ENCODE measurements around the gene TRPM1.
"Not testable (repeated sequence)": the region's sequence is repeated elsewhere in the genome, so short reads cannot be mapped to it uniquely, and the experiment has no call there.

The TRPM1 gene

DNA sequence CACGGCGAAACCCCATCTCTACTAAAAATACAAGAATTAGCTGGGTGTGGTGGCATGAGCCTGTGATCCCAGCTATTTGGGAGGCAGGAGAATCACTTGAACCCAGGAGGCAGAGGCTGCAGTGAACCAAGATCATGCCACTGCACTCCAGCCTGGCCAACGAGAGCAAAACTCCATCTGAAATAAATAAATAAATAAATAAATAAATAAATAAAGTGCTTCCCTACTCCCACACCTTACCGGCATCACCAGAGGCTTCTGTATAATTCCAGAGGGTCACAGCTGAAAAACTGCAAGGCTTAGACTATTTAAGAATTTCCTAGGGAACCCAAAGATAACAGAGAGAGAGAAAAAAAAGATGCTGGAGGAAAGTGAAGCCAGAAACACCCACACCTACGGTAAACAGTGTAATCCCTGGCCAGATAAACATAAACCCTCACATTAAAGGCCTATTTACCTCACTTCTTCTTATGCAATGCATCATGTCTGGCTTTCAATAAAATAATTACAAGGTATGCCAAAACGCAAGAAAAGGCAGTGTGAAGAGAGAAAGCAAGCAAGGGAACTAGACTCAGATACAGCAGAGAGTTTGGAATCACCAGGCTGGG lies 15.0 kb upstream of the TRPM1 start:
- no peak for DNase-seq (ENCODE audit: low read depth)

DNA sequence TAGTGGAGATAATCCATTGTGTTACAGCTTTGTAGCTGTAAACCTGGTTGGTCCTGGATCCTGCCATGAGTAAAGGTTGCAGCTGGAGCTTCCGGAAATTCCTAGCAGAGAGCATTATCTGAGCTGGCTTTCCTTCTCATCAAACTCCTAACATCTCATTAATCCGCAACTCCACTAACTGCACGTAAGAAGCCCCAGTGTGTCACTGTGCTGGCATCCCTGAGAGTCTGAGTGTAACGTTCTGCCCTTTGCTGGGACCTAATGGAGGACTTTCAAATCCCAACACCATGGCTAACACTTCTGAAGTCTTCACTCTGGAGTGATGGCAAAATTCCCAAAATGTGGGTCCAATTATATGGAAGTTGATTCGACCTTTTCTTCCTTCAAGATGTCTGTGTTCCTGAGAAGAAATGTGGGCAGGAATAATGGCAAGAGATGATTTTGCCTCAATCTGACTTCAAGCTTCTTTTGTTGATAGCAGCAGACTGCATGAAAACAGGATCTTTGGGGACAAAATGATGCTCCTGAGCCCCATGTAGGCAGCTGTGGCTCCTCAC lies 9.6 kb upstream of the TRPM1 start:
- no peak for DNase-seq (ENCODE audit: low read depth)

DNA sequence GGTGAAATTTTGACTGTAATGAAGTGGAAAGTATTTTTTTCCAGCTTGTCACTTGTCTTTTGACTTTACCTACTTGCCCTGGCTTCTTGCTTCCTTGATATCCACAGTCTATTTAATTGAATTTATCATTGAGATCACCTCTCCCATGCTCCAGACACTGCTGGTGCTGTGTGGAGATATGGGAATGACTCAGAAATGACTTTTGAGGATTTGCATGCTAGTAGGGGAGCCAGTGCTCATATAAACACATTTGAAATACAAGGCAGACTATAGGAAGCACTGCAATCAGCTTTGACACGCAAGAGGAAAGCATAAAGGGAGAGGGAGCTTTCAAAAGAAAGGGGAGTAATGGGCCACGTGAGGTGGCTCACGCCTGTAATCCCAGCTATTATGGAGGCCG lies 7.3 kb upstream of the TRPM1 start:
- no peak for DNase-seq (ENCODE audit: low read depth)

DNA sequence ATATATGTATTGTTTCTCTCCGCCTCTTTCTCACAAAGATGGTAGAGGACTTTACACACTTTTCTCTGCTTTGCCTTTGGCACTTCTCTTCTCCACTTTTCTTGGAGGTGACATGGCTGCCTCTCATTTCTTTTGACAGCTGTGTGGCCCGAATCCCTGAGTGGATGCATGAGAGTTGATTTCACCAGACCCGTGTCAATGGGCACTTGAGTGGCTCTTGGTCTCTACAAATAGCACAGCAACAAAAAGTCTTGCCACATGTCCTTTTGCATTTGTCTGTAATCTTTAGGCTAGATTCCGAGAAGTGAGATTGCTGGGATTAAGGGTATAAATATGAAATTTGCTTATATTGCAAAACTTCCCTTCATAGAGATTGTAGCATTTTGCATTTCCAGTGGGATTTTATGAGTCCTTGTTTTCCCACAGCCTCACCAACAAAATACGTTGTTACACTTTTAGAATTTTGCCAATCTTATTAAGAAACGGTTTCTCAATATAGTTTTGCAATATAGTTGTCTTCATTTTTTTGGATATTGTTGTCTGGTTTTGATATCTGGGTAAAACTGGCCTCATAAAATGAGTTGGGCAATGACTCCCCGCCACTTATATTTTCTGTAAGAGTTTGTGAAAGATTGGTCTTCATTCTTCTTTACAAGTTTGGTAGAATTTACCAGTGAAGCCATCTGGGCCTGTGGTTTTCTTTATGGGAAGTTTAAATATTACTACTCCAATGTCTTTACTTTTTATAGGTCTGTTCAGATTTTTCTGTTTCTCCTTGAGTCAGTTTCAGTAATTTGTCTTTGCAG lies 5.2 kb upstream of the TRPM1 start:
- no peak for DNase-seq (ENCODE audit: low read depth)

DNA sequence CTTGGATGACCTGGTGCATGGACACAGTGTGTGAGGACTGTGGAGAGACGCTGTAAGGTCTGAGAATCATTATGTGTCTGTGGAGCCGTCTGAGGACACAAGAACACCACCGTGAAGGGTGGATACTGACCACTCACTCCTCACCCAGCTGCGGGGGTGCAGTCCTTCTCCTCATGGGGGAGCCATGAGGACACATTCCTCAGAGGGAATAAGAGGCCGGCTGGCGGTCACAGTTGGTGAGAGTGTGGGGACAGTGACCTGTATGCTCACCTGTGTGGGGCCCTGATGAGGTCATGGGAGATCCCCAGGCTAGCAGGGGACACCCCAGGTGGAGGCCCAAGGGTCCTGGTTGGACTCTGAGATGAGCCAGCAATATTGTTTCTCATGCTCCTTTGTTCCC lies 2.5 kb upstream of the TRPM1 start:
- no peak for DNase-seq (ENCODE audit: low read depth)

DNA sequence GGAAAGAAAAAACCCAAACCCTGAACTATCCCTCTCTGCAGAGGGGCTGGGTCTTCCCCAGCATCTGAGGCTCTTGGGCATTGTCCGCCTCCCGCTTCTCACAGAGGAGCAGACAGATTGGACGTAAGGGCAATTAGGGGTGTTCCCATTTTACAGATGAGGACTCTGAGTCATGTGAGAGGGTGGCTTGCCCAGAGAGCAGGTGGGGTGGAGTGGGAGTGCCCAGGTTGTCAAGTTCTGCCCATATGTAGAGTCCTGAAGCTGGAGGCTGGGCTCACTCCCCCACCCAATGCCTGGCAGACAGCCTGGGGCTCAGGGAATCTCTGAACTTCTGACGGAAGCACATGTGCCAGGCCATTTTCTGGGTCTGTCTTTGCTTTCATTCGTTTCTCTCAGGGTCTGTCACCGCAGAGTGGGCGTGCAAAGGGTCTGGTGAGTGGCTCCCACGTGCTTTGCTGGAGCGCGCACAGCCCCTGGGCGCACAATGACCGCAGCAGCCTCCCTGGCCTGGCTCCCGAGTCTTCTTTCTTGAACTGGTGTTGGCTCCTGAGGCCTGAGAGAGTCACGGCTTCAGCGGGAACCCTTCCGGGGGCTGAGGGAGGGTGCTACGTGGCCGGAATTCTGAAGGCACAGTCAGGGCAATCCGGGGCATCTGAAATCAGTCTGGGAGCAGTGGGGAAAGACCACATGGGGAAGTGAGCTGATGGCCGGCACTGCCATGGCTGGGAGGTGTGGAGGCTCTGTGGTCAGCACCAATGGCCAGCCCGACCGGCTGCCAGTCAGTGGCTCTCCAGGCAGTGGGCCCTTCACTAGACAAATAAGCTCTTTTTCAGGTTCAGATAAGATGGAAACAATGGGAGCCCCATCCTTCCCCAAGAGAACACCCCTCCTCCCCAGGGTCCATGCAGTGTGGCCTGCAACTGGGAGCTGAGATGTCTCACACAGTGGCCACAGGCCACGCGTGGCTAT lies 1.1 kb upstream of the TRPM1 start:
- no peak for DNase-seq (ENCODE audit: low read depth)

DNA sequence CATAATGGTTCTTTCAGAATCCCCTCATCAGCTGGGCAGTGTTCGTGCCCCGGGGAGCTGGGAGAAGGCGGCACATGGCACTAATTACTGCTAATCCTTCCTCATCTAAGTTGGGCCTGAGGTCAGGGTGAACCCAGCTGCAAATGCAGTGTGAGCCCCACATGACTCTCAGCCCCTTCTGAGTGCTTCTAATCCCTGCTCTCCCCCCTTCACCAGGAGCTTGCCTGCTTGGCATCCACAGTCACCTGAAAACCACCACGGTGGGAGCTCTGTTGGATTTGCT lies 455 bp upstream of the TRPM1 start:
- DNase-seq (ENCODE audit: low read depth), result no peak

DNA sequence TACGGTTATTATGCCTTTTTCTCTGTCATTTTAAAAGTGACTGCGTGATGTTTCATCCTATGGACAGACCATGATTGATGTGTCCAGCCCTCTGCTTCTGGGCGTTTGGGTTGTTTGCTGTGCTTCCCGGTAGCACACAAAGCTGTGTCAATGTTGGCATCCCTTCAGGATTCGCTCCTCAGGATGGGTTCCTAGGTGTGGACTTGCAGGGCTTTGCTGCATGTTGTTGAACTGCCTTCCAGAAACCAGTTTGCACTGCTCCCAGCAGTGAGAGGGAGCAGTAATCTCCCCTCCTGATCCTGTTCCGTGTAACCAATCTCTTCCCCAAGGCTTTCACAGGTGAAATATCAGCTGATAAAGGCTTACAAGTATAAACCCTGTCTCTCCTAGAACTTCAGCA lies 787 bp downstream of the TRPM1 start:
- no peak for DNase-seq (ENCODE audit: low read depth)

DNA sequence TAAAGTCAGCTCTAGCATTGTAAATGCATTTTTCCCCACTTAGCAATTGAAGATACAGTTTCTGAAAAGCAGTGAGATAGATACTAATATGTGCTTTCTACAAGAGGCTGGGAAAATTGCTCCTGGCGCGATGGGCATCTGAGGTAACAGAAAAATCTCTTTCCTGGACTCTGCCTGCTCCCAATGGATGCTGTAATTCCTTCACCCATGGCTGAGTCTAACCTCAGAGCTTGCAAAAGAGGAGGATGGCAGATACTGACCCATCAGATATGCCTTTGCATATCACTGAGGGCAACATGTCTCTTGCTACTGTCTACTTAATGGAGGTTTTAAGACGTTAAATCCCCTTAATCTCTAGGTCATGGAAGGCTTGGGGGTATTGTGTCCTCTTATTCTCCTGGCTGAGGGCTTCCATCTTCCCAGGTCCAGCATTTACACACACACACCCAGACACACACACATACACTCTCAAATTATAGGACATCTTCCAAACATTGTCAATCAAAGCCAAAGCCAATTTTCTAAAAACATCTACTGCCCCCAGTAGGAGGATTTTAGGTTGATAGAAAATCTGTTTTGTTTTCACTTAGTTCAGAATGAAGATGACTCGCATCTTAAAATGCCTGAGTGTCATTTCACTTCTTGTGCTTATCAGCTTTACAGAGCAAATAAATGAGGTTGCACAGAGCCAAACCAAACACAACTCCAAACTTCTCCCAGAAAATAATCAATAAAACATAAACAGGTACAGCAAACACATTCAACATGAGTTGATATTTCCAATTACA lies 2.4 kb downstream of the TRPM1 start:
- no peak for DNase-seq (ENCODE audit: low read depth)

DNA sequence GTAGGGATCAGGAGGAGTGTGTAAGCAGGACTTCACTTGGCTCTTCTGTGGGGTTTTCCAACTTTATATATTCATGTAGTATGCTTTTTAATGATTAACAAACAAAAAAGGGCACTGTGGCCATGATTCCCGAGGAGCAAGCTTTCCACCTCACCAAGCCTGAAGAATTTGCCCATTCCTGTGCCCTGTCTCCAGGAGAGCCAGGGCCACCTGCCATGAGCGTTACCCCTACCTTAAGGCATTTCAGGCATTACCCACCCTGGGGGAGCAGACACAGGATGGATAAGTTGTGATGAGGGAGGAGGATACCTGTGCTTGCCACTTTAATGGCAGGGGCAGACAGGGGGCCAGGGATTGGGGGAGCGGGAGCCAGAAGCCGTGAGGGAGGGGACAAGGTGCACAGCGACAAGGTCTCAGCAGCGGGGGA lies 3.0 kb downstream of the TRPM1 start:
- no peak for DNase-seq (ENCODE audit: low read depth)

DNA sequence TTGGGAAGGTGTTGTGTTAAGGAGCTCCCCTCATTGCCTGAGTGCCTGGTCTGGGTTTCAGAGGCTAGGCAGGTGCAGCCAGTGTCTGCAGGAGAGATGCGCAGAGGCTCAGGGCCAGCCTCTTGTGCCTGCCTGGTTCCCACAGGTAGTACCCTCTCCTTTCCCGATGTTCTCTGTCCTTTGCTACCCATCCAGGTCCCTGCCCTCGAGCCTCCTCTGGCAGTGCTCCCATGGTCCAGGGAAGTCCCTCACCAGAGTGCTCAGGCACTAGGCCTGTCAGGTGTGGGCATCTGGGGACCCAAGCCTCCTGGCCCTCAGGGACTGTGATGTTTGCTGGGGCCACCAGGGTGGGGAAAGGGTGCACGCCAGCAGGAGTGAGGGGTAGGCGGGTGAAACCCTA lies 5.0 kb downstream of the TRPM1 start:
- no peak for DNase-seq (ENCODE audit: low read depth)

DNA sequence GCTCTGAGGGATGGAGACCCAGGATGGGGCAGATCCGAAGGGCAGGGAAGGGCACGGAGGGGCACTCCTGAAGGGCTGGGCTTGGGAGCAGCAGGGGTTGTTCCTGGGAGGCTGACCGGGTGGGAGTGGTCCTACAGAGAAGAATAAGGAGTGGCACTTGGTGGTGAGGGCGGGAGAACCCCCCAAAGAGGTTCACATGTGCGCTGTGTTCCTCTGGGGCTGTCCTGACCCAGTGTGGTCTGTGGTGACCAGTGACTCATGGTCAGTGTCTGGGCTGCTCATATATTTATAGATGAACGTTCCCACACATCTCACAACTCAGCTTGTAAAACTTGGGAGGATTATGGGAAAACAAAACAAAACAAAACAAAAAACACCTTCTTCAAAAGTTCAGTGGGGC lies 10.0 kb downstream of the TRPM1 start:
- no peak for DNase-seq (ENCODE audit: low read depth)

DNA sequence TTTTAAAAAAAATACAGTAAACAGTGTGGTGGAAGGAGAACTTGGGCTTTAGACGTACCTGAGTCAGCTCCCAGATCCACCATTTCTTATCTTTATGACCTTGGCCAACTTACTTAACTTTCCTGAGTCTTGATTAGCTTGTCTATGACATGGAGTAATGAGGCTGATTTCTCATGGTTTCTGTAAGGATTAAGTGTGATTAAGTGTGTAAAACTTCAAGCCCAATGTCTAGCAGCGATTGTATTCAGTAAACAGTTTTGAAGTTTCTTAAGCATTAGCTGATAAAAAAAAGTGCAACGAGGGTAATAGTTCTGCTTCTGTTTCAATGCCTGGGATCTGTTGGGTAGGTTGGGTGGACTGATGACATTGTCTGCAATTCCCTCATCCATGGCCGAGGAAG lies 10.8 kb downstream of the TRPM1 start:
- no peak for DNase-seq (ENCODE audit: low read depth)

DNA sequence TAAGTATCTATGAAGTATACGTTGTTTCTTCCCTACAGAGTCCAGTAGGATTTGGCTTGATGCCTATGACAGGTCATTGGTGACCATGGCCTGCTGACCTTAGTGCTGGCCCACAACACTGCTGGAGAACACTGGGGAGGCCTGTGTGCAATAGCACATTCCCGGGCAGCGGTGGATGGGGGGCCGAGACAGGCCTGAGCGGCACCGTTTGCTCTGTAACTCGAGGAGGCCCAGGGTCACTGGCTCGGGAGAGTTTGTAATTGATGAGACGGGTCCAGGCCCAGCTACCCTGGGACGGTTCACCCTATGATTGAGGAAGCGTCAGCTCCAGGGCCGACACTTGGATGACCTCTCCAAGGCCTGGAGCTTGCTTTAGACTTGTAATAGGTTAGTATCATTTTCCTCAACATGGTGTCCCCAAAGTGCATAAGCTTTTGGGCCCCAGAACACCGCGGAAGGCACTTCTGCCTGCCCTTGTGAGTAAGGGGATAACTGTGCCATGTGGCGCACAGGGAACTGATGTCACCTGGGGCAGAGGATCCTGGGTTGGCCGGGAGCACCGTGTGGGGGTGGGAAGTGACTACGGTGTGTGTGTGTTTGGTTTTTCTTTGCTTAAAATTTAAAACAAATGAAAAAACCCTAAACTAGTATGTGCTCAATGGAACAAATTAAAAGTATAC lies 12.0 kb downstream of the TRPM1 start:
- no peak for DNase-seq (ENCODE audit: low read depth)

DNA sequence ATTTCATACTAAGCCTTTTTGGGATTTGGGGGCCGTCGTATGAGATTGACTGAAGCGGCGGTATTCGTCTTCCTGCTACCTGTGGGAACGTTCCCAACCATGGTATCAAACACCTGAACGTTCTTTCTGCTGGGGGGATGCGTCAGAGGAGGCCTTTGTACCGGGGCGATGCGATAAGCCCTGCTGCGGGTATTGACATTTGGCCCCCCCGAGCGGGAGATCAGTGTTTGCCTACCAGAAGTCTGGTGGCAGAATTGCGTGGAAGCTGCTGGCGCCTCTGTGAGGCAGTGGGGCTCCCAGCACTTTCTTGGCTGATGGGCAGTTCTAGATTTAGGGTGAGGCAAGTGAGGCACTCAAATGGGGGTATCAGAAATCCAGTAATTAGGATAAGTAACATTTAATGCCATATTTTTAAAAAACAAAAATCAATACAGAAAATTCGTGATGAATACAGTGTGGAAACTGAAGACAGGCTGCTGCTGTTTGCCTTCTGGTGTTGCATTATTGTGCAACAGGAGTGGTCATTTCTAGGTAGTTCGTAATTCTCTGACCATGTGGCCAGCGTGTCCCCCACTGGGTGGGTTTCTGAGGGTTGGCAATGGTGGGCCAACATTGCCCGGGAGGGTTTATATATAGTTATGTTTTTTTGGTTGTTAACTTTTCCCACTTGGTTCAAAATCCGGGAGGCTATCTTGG lies 12.7 kb downstream of the TRPM1 start:
- no peak for DNase-seq (ENCODE audit: low read depth)

DNA sequence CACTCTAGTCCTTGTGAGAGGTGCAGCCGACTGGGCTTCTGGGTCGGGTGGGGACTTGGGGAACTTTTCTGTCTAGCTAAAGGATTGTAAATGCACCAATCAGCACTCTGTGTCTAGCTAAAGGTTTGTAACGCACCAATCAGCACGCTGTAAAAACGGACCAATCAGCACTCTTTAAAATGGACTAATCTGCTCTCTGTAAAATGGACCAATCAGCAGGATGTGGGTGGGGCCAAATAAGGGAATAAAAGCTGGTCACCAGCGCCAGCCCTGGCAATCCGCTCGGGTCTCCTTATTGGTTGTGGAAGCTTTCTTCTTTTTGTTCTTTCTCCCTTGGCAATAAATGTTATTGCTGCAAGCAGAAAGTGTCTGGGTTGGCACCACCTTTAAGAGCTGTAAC lies 13.5 kb downstream of the TRPM1 start:
- not testable (repeated sequence) for DNase-seq (ENCODE audit: low read depth)

DNA sequence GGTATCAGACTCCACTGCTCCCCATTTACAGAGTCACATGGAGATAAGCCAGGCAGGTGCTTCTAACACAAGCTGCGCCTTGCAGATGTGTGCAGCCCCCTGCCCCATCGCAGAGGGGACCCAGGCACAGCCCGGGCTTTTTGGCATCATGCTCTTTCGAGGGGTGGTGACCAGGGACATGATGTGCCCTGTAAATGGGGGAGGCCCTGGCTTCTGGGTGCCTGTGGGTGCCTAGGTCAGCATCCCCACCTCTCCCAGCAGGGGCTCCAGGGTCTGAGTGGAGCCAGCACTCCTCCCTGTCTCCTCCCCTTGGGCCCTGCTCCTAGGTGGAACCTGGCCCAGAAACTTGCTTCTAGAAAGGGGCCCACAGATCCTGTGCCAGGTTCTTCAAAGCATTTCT lies 15.2 kb downstream of the TRPM1 start:
- DNase-seq (ENCODE audit: low read depth), result no peak

DNA sequence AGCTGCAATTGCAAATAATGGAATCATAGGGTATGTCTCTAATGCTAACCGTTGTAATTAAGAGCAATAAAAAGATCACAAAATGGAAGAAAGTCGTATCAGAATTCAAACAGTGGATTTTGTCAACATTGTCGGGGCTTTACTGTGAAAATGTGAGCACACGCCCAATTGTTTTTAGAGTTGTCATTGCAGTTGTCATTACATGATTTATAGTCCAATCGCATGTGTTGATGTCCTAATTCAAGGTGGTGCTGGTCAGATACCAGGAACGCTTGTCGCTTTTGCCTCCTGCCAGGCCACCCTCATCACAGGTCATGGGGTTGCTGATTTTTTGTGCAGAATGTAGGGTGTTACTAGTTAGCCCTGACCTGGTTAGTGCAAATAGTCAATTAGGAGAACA lies 16.2 kb downstream of the TRPM1 start:
- DNase-seq (ENCODE audit: low read depth), result no peak

DNA sequence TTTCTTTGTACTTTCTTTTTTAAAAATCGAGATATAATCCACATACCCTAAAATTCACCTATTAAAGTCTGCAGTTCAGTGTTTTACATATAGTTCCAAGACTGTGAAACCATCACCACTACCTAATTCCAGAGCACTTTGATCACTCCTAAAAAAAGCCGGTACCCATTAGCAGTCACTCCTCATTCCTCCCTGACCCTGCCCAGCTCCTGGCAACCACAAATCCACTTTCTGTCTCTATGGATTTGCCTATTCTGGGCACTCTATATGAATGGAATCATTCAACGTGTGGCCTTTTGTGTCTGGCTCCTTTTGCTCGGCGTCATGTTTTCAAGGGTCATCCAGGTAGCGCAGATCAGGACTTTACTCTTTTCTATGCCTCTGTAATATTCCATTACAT lies 17.3 kb downstream of the TRPM1 start:
- DNase-seq (ENCODE audit: low read depth), result no peak

DNA sequence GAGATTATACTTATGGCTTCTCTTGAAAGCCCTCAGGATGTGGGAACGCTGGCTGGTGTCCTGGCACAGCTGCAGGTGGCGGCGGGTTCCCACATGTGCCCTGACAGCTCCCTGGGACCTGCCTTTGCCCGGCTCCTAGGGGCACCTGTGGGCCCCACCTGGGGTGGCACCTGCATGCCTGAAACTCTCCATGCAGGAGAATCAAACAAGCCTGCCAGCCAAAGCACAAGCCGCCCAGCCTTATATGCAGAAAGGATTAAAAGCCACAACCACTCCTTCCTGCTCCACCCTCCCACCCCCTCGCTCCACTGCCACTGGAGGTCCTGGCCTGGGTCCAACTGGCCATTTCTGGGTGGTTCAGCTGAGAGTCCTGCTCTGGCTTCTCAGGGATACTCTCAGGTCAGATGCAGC lies 18.1 kb downstream of the TRPM1 start:
- no peak for DNase-seq (ENCODE audit: low read depth)

Data from activated T-cell treated with anti-CD3 and anti-CD28 coated beads for 24 hours (primary cell).